SKM-1 (cell line): ENCODE results near the gene PCSK6.
"Not testable (repeated sequence)": the region's sequence is repeated elsewhere in the genome, so short reads cannot be mapped to it uniquely, and the experiment has no call there.

Source experiments
- DNase-seq: peaks from one replicate; lab custom pipeline; 2025; ENCODE audit not compliant: unreplicated experiment; lab: John Stamatoyannopoulos, UW

The PCSK6 gene

GRCh38 chr15:101434032-101434920 is 55.2 kb downstream of the PCSK6 start:
- DNase-seq: no peak

GRCh38 chr15:101433396-101433795 is 56.1 kb downstream of the PCSK6 start:
- no peak for DNase-seq

- no peak for DNase-seq
These were observed 56.5 kb downstream of the PCSK6 start for GRCh38 chr15:101432982-101433381.

GRCh38 chr15:101431748-101432147 is 57.8 kb downstream of the PCSK6 start:
- DNase-seq: no peak

- no peak for DNase-seq
These were observed 58.2 kb downstream of the PCSK6 start for GRCh38 chr15:101431301-101431700.

- DNase-seq: no peak
These were observed 59.9 kb downstream of the PCSK6 start for GRCh38 chr15:101429646-101430045.

- DNase-seq: no peak
These were observed 60.3 kb downstream of the PCSK6 start for GRCh38 chr15:101429191-101429590.

GRCh38 chr15:101428758-101429157 is 60.7 kb downstream of the PCSK6 start:
- no peak for DNase-seq

GRCh38 chr15:101427606-101428487 is 61.7 kb downstream of the PCSK6 start:
- DNase-seq: no peak

- no peak for DNase-seq
These were observed 62.7 kb downstream of the PCSK6 start for GRCh38 chr15:101426761-101427333.

GRCh38 chr15:101425787-101426365 is 63.6 kb downstream of the PCSK6 start:
- DNase-seq: no peak

GRCh38 chr15:101424984-101425383 is 64.5 kb downstream of the PCSK6 start:
- no peak for DNase-seq

- no peak for DNase-seq
These were observed 69.3 kb downstream of the PCSK6 start for GRCh38 chr15:101420232-101420631.

- not testable (repeated sequence) for DNase-seq
These were observed 73.0 kb downstream of the PCSK6 start for GRCh38 chr15:101416475-101416874.

GRCh38 chr15:101413239-101413638 is 76.3 kb downstream of the PCSK6 start:
- DNase-seq: no peak

- DNase-seq: no peak
These were observed 77.9 kb downstream of the PCSK6 start for GRCh38 chr15:101411581-101411980.

GRCh38 chr15:101411085-101411484 is 78.4 kb downstream of the PCSK6 start:
- no peak for DNase-seq

- no peak for DNase-seq
These were observed 78.9 kb downstream of the PCSK6 start for GRCh38 chr15:101410612-101411011.

- DNase-seq: no peak
These were observed 79.9 kb downstream of the PCSK6 start for GRCh38 chr15:101409621-101410020.

GRCh38 chr15:101407966-101408775 is 81.3 kb downstream of the PCSK6 start:
- DNase-seq: no peak
